ENCODE data around the gene UBE2E2.
A peak's percentile ranks its signal among the peaks of the same experiment; 100 is the strongest.

UBE2E2 gene

GRCh38 chr3:23219117-23219516 lies 16.0 kb downstream of the UBE2E2 start:
- DNase-seq (ENCODE audit: low read depth) = no peak
- H3K4me3 ChIP-seq (ENCODE audit: low read length) = no peak overlapping the region
- no peak for TF ChIP-seq CTCF (conservative IDR thresholded peaks at IDR 0.05; ENCODE audit: low read depth, low read length)

- TF ChIP-seq CTCF (conservative IDR thresholded peaks at IDR 0.05; ENCODE audit: low read depth, low read length) = no peak
- H3K4me3 ChIP-seq (ENCODE audit: low read length) = no peak overlapping the region
- no peak for DNase-seq (ENCODE audit: low read depth)
Measured at GRCh38 chr3:23219552-23219951, 16.4 kb downstream of the UBE2E2 start.

GRCh38 chr3:23221136-23221535 lies 18.0 kb downstream of the UBE2E2 start:
- no peak for TF ChIP-seq CTCF (conservative IDR thresholded peaks at IDR 0.05; ENCODE audit: low read depth, low read length)
- no peak overlapping the region for H3K4me3 ChIP-seq (ENCODE audit: low read length)
- DNase-seq (ENCODE audit: low read depth) = no peak

GRCh38 chr3:23232016-23232415 lies 28.9 kb downstream of the UBE2E2 start:
- peak; percentile 35 for DNase-seq (ENCODE audit: low read depth)
- TF ChIP-seq CTCF (conservative IDR thresholded peaks at IDR 0.05; ENCODE audit: low read depth, low read length) = no peak
- H3K4me3 ChIP-seq (ENCODE audit: low read length) = no peak overlapping the region

- no peak overlapping the region for H3K4me3 ChIP-seq (ENCODE audit: low read length)
- DNase-seq (ENCODE audit: low read depth) = no peak
- TF ChIP-seq CTCF (conservative IDR thresholded peaks at IDR 0.05; ENCODE audit: low read depth, low read length) = no peak
Measured at GRCh38 chr3:23232854-23233253, 29.7 kb downstream of the UBE2E2 start.

GRCh38 chr3:23235264-23235663 lies 32.1 kb downstream of the UBE2E2 start:
- TF ChIP-seq CTCF (conservative IDR thresholded peaks at IDR 0.05; ENCODE audit: low read depth, low read length) = no peak
- no peak for DNase-seq (ENCODE audit: low read depth)
- no peak overlapping the region for H3K4me3 ChIP-seq (ENCODE audit: low read length)

- DNase-seq (ENCODE audit: low read depth) = no peak
- no peak overlapping the region for H3K4me3 ChIP-seq (ENCODE audit: low read length)
- TF ChIP-seq CTCF (conservative IDR thresholded peaks at IDR 0.05; ENCODE audit: low read depth, low read length) = no peak
Measured at GRCh38 chr3:23236890-23237289, 33.8 kb downstream of the UBE2E2 start.

All from retinal pigment epithelial cell (primary cell).